Activated naive CD4-positive, alpha-beta T cell treated with anti-CD3 and anti-CD28 coated beads, Interleukin-2, amount 10 ng/mL, durations not matched to agents 7 days and 5 days (primary cell): Measurements from ENCODE around the gene KASH5.
A peak's percentile ranks its signal among the peaks of the same experiment; 100 is the strongest.
"Not testable (repeated sequence)": the region's sequence is repeated elsewhere in the genome, so short reads cannot be mapped to it uniquely, and the experiment has no call there.

Experiments used
- CTCF ChIA-PET: fragments of 350-600 bp; sonication (Branson Sonifier 250); formaldehyde crosslinking; loops from one replicate; lab custom pipeline; 2021; ENCODE audit warnings: antibody characterized with exemption; lab: Charles Lee
- DNase-seq: peaks from one replicate; pipeline ENCODE4 v3.0.0-alpha.2; 2020
- H3K27ac Mint-ChIP-seq: one replicate; pipeline ENCODE4 v1.8.0; 2021; ENCODE audit warnings: mild to moderate bottlenecking, moderate library complexity, mixed read lengths
- H3K27me3 Mint-ChIP-seq: one replicate; pipeline ENCODE4 v1.8.0; 2021; ENCODE audit warnings: mild to moderate bottlenecking, mixed read lengths
- H3K36me3 Mint-ChIP-seq: one replicate; pipeline ENCODE4 v1.8.0; 2021; ENCODE audit warnings: mixed read lengths
- H3K4me1 Mint-ChIP-seq: one replicate; pipeline ENCODE4 v1.8.0; 2021; ENCODE audit warnings: mixed read lengths
- H3K4me3 Mint-ChIP-seq: one replicate; pipeline ENCODE4 v1.8.0; 2021; ENCODE audit warnings: mild to moderate bottlenecking, moderate library complexity, mixed read lengths
- H3K9me3 Mint-ChIP-seq: one replicate; pipeline ENCODE4 v1.8.0; 2021; ENCODE audit warnings: mixed read lengths

Gene KASH5

DNA sequence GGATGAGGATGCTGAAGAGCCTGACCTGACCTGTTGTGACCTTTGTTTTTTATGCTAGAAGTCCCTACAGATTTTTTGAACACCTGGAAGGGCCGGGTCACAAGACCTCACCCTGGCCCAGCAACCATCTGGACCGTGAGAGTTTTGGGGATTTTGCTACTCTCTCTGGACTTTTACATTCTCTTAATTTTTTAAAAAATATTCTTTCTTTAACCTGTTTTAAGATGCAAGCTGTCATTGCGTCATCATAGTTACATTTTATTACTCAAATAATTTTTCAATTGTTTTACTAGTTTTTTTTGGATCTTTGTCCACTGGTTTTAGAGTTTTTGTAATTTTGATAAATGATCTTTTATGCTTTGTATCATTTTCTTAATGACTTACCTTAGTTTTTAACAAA is 16.9 kb upstream of the KASH5 start:
- Mint-ChIP-seq H3K4me3 (no peak overlapping the region), H3K27ac (no peak overlapping the region), H3K9me3 (peaks cover 14% of the 10 kb centered on the region), H3K4me1 (no peaks in the 10 kb centered on the region), H3K36me3 (no peaks in the 10 kb centered on the region), H3K27me3 (peaks cover 44% of the 10 kb centered on the region)
- DNase-seq = no peak
- CTCF ChIA-PET = no interaction called here

DNA sequence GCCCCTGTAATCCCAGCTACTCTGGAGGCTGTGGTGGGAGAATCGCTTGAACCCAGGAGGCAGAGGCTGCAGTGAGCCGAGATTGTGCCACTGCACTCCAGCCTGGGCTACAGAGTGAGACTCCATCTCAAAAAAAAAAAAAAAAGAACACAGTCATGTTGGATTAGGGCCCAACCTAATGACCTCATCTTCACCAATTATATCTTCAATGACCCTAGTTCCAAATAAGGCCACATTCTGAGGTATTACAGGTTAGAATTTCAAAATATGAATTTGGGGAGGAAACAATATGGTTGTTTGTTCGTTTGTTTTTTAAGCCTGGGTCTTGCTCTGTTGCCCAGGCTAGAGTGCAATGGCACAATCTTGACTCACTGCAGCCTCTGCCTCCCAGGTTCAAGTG is 14.9 kb upstream of the KASH5 start:
- H3K4me1 Mint-ChIP-seq, DNase-seq, H3K36me3 Mint-ChIP-seq, H3K27ac Mint-ChIP-seq, H3K4me3 Mint-ChIP-seq: not testable (repeated sequence)
- Mint-ChIP-seq H3K9me3 (peaks cover 14% of the 10 kb centered on the region), H3K27me3 (peaks cover 37% of the 10 kb centered on the region)
- CTCF ChIA-PET = interaction anchor here (0.7 kb wide), 1 partner anchor 298 kb away, joined by 3 read pairs; no protein-coding TSS in a partner anchor

DNA sequence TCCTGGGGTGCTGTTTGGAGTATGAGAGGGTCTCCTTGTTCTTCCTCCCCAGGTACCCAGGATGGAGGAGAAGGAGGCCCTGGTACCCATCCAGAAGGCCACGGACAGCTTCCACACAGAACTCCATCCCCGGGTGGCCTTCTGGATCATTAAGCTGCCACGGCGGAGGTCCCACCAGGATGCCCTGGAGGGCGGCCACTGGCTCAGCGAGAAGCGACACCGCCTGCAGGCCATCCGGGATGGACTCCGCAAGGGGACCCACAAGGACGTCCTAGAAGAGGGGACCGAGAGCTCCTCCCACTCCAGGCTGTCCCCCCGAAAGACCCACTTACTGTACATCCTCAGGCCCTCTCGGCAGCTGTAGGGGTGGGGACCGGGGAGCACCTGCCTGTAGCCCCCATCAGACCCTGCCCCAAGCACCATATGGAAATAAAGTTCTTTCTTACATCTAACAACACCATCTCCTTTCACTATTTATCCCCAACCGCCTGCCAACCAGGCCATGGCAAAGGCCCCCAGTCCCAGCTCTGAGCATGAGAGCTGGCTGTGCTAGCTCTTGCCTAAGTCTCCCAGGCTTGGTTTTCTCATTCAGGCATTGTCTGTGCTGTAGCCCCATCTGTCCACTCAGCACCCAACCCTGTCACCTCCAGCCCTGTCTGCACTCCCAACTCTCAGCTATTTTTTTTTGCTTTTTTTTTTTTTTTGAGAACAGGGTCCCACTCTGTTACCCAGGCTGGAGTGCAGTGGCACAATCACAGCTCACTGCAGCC is 13.2 kb upstream of the KASH5 start:
- no peak overlapping the region for H3K4me3 Mint-ChIP-seq
- no peaks in the 10 kb centered on the region for H3K4me1 Mint-ChIP-seq
- DNase-seq = no peak
- H3K27ac Mint-ChIP-seq = no peak overlapping the region
- no peaks in the 10 kb centered on the region for H3K36me3 Mint-ChIP-seq
- H3K9me3 Mint-ChIP-seq = peaks cover 3% of the 10 kb centered on the region
- H3K27me3 Mint-ChIP-seq = peaks cover 30% of the 10 kb centered on the region
- CTCF ChIA-PET = interaction anchor here (1.1 kb wide), 1 partner anchor 73 kb away, joined by 3 read pairs; no protein-coding TSS in a partner anchor

DNA sequence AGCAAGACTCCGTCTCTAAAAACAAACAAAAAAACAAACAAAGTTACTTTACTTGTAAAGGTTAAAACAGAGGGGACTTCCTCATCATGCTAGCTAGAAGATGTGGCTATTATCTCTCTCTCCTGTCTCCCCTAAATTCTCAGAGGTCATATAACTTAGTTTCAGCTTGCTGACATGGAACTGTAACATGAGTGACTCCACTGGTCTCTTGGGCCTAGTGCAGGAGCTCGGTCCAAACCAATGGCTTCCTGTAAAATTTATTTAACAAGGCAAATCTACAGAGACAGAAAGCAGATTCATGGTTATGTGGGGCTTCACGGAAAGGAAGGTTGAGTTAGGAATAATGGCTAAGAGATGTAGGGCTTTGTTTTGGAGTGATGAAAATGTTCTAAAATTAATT is 9.5 kb upstream of the KASH5 start:
- no peaks in the 10 kb centered on the region for H3K4me1 Mint-ChIP-seq
- H3K36me3 Mint-ChIP-seq = peaks cover 4% of the 10 kb centered on the region
- no peak overlapping the region for H3K27ac Mint-ChIP-seq
- H3K9me3 Mint-ChIP-seq = peaks cover 7% of the 10 kb centered on the region
- peaks cover 33% of the 10 kb centered on the region for H3K27me3 Mint-ChIP-seq
- no peak for DNase-seq
- CTCF ChIA-PET = interaction anchor here (0.7 kb wide), 1 partner anchor 149 kb away, joined by 3 read pairs; no protein-coding TSS in a partner anchor
- no peak overlapping the region for H3K4me3 Mint-ChIP-seq

DNA sequence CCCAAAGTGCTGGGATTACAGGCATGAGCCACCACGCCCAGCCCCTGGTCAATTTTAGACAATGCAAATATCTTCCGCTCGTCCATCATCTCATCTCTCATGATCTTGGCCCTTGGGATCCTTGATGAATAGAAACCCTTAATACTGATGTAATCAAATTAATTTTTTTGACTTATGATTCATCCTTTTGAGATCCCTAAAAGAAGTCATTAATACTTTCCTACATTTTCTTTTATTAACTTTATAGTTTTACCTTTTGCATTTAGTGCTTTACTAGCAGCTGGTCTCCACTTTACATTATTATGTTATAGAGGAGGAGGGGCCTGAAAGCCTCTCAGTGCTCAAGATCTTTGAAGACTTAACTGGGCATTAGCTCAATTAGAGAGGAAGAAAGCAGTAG is 7.7 kb upstream of the KASH5 start:
- DNase-seq = no peak
- Mint-ChIP-seq H3K9me3 (peaks cover 8% of the 10 kb centered on the region), H3K27ac (no peak overlapping the region), H3K27me3 (peaks cover 20% of the 10 kb centered on the region), H3K4me1 (no peaks in the 10 kb centered on the region), H3K4me3 (no peak overlapping the region), H3K36me3 (peaks cover 4% of the 10 kb centered on the region)
- CTCF ChIA-PET = interaction anchor here (2.1 kb wide), 1 partner anchor 11 kb away, joined by 7 read pairs; no protein-coding TSS in a partner anchor

DNA sequence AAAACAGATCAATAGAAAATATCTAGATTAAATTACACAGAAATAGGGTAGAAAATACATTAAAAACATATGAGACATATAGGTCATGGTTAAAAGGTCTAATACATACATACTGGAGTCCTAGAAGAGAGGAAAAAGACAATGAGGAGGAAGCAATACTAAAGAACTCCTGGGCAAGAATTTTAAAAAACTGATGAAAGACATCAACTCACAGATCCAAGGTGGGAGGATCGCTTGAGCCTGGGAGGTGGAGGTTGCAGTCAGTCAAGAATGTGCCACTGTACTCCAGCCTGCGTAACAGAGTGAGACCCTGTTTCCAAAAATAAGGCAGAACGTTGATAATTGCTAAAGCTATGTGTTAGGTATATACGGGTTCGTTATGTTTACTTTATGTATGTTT is 5.4 kb upstream of the KASH5 start:
- peaks cover 5% of the 10 kb centered on the region for H3K36me3 Mint-ChIP-seq
- H3K27me3 Mint-ChIP-seq = peaks cover 9% of the 10 kb centered on the region
- no peak overlapping the region for H3K4me3 Mint-ChIP-seq
- CTCF ChIA-PET = no interaction called here
- H3K27ac Mint-ChIP-seq = no peak overlapping the region
- no peak for DNase-seq
- H3K9me3 Mint-ChIP-seq = peaks cover 8% of the 10 kb centered on the region
- H3K4me1 Mint-ChIP-seq = peaks cover 4% of the 10 kb centered on the region

DNA sequence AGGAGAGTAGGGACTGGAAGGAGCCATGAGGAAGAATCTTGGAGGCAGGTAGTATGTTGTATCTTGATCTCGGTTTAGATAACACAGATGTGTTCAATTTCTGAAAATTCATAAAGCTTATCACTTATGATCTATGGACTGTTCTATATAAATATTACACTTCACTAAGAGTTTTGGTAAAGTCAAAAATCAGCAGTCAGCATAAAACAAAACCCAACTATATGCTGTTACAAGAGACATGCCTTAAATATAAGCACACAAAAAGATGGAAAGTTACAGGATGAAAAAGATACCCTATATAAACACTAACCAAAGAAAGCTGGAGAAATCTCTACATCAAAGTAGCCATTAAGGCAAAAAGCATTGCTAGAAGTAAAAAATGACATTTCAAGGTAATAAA is 4.5 kb upstream of the KASH5 start:
- DNase-seq = no peak

DNA sequence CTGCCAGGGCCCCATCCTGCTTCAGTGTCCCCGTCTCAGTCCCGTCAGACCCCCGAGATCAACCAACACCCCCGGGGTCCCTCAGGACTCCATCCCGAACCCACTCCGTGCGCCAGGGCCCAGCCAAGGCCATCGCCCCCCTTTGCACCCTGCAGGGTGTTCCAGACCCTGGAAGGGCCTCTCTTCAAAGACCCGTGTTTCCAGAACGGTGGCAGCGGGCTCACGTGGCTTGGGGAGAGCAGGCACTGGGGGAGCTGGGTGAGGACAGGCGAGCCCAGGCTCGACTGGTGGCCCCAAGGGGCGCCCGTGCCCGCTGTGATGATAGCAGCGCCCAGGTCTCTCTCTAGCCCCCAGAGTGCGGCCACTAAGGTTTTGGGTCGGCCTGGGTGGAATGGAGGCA is 1.4 kb downstream of the KASH5 start:
- Mint-ChIP-seq H3K27ac (no peak overlapping the region), H3K36me3 (peaks cover 1% of the 10 kb centered on the region), H3K27me3 (peaks cover 50% of the 10 kb centered on the region), H3K9me3 (no peaks in the 10 kb centered on the region), H3K4me3 (no peak overlapping the region), H3K4me1 (peaks cover 32% of the 10 kb centered on the region)
- CTCF ChIA-PET = interaction anchor here (1.2 to 3.4 kb wide), 2 partner anchors 80 to 157 kb away, joined by 3 to 30 read pairs; no protein-coding TSS in a partner anchor
- DNase-seq = no peak

More for the DNA sequence above, 4.5 kb upstream of the KASH5 start:
- Mint-ChIP-seq H3K36me3 (peaks cover 5% of the 10 kb centered on the region), H3K27ac (no peak overlapping the region), H3K4me1 (peaks cover 13% of the 10 kb centered on the region), H3K4me3 (no peak overlapping the region), H3K9me3 (peaks cover 8% of the 10 kb centered on the region), H3K27me3 (peaks cover 17% of the 10 kb centered on the region)
- CTCF ChIA-PET = no interaction called here

DNA sequence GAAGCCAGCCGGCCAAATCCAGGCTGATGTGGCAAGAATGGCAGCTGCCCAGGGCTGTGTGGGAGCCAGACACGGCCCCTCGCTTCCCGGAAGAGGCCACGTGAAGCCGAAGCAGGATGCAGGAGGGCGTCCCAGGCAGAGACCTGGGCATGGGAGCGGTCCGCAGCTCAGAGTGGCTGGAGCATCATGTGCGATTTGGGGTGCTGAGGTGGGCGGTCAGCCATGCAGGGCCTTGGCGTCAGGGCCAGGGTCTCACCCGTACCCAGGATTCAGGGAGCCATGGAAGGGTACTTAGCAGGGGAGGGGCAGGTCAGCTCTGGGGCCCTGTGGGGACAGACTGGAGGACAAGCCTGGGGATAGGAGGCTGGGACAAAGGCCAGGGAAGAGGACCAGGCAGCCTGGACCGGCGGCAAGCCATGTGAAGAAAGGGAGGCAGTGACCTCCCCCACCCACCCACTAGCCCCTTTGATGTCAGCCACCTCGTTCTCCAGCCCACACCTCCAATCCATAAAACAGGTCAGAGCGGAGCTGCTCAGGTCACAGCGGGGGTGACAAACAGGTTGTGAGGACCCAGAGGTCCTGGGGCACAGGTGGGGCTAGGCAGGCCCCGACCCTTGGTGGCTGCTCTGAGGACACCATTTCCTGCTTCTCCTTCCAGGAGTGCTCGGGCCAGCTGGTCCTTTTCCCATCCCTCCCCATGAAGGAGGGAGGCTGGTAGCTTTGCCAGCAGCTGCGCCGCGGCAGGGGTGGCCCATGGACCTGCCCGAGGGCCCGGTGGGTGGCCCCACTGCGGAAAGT is 2.3 kb downstream of the KASH5 start:
- no peaks in the 10 kb centered on the region for H3K9me3 Mint-ChIP-seq
- H3K4me1 Mint-ChIP-seq = peaks cover 32% of the 10 kb centered on the region
- DNase-seq = no peak
- H3K27me3 Mint-ChIP-seq = peaks cover 60% of the 10 kb centered on the region
- CTCF ChIA-PET = interaction anchor here (1.0 to 3.4 kb wide), 10 partner anchors 9 to 156 kb away, joined by 3 to 30 read pairs (median 6); no protein-coding TSS in a partner anchor
- peaks cover 1% of the 10 kb centered on the region for H3K36me3 Mint-ChIP-seq
- no peak overlapping the region for H3K27ac Mint-ChIP-seq
- no peak overlapping the region for H3K4me3 Mint-ChIP-seq

DNA sequence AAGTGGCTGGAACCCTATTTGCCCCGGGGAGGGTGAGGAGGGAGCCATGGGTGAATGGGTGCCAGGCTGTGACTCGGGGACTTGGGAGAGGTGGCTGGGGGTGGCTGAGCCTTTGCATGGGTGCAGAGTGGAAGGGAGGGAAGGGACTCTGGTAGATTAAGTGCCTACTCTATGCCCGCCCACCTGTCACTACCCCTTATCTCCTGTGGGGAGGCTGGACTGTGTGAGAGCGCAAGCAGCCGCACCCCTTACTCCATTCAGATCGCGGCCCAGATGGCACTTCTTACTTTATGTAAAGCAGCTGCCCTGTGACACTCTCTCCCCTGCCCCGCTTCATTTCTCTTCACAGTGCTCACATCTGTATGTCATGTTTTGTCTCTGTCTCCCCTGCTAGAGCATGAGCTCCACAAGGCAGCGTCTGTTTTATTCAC is 2.9 kb downstream of the KASH5 start:
- no peak for DNase-seq
- no peak overlapping the region for H3K4me3 Mint-ChIP-seq
- no peak overlapping the region for H3K27ac Mint-ChIP-seq
- H3K4me1 Mint-ChIP-seq = peaks cover 32% of the 10 kb centered on the region
- no peaks in the 10 kb centered on the region for H3K9me3 Mint-ChIP-seq
- peaks cover 66% of the 10 kb centered on the region for H3K27me3 Mint-ChIP-seq
- CTCF ChIA-PET = interaction anchor here (0.7 to 3.4 kb wide), 21 partner anchors 10 to 126 kb away, joined by 3 to 30 read pairs (median 6); partner anchors contain the start of genes GFY and SLC17A7
- peaks cover 1% of the 10 kb centered on the region for H3K36me3 Mint-ChIP-seq

DNA sequence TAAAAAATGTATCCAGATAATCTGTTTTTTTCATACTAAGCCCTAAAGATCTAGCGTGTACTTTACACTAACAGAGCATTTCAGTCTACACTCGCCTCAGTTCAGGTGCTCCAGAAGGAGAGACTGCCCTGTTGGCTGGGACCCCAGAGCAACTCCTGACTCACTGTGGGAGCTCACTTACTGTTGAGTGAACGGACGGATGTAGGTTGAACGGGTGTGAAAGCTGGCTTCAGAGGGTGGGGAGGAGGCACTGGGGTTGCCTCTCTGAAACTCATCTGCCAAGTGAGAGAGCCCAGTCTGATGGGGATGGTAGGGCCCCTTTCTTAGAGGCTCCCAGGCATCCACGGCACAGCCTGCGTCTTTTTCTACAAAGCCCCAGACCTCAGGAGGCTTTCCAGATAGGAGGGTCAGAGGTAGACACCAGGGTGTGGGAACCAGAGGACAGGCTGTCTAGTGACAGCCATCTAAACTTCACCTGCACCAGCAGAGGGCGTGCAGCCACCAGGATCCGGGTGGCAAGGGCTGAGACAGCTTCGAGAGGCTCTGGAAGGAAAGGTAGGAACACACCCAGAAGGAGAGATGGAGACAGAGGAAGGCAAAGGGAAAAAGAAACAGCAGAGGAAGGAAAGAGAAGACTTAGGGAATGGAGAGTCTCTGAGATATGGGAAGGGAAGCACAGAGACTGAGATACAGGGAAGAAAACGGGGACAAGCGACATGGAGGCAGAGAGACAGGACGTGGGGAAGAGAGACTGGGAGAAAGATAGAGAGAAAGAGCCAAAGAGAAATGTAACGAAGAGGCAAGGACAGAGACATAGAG is 3.7 kb downstream of the KASH5 start:
- CTCF ChIA-PET = interaction anchor here (0.7 to 3.4 kb wide), 24 partner anchors 11 to 126 kb away, joined by 3 to 30 read pairs (median 5); partner anchors contain the start of genes GFY and SLC17A7
- H3K27me3 Mint-ChIP-seq = peaks cover 74% of the 10 kb centered on the region
- H3K27ac Mint-ChIP-seq = peak overlapping the region; percentile 34

DNA sequence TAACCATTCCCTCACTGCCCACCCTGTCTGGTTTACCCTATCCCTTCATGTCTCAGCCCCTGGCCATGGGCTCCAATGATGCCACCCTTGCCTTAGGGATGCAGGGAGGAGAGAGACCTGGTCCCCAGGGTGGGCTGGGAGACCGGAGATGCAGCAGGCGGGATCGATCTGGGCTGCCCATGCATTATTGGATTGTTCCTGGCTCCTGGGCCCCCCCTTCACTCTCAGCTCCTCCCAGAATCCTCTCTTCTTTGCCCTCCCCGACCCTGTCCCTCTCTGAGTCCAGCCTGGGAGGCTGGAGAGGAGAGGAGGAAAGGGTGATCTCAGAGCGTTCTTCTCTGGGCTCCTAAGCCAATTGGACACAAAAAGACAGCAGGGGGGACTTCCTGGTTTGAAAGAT is 5.8 kb downstream of the KASH5 start:
- Mint-ChIP-seq H3K27me3 (peaks cover 84% of the 10 kb centered on the region), H3K36me3 (no peaks in the 10 kb centered on the region), H3K4me1 (peaks cover 35% of the 10 kb centered on the region), H3K27ac (no peak overlapping the region), H3K9me3 (no peaks in the 10 kb centered on the region), H3K4me3 (no peak overlapping the region)
- DNase-seq = no peak
- CTCF ChIA-PET = interaction anchor here (1.1 to 2.1 kb wide), 4 partner anchors 15 to 77 kb away, joined by 4 to 8 read pairs (median 4); no protein-coding TSS in a partner anchor

More for the DNA sequence above, 3.7 kb downstream of the KASH5 start:
- Mint-ChIP-seq H3K36me3 (peaks cover 1% of the 10 kb centered on the region), H3K9me3 (no peaks in the 10 kb centered on the region), H3K4me3 (no peak overlapping the region), H3K4me1 (peaks cover 32% of the 10 kb centered on the region)
- peak; percentile 87 for DNase-seq

DNA sequence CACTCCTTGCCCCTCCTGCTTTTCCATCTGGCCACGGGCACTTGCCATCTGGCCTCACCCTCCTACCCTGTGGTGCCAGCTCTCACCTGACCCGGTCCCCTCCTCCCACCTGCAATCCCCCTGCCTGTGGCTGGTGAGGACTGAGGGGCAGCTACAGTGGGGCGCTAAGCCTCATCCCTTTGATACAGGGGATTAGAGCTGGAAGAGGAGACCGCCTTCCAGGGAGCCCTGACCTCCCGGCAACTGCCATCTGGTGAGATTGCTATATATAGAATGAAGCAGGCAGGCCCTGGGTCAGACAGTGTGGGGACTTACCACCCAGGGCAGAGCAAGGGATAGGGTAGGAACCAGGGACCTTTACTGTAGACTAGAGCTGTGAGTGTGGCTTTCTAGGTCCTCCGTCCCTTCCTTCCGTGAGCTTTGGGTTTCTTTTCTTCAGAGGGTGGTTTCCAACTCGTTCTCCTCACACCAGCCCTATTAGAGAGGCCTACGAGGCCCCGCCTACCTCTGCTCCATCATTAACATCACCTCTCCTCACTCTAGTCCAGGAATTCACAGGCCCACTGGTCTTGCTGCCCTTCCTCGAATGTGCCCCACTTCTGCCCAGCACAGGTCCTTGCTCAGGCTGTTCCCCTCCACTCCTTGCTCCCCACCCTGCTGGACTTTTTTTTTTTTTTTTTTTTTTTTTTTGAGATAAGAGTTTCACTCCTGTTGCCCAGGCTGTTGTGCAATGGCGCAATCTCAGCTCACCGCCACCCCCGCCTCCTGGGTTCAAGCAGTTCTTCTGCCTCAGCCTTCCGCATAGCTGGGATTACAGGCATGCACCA is 7.7 kb downstream of the KASH5 start:
- Mint-ChIP-seq H3K4me3 (no peak overlapping the region), H3K27ac (no peak overlapping the region)

More for the DNA sequence above, 7.7 kb downstream of the KASH5 start:
- Mint-ChIP-seq H3K27me3 (peaks cover 76% of the 10 kb centered on the region), H3K9me3 (no peaks in the 10 kb centered on the region), H3K36me3 (no peaks in the 10 kb centered on the region), H3K4me1 (peaks cover 40% of the 10 kb centered on the region)
- CTCF ChIA-PET = interaction anchor here (0.9 to 1.4 kb wide), 3 partner anchors 8 to 75 kb away, joined by 3 to 4 read pairs (median 3); no protein-coding TSS in a partner anchor
- no peak for DNase-seq
